B cell (primary cell): Measurements from ENCODE around the gene TRPC1. TPM values are rescaled to one million over a fixed set of nuclear protein-coding genes. Genes with fewer than 3 reads are reported as not detected.

ENCODE experiments used
- ATAC-seq: fragments of 200-7000 bp; cut with Tn5 transposase; one replicate; pipeline ENCODE4 v1.10.0; 2021; ENCODE audit warnings: low read depth, mild to moderate bottlenecking, moderate number of reproducible peaks, moderate library complexity
- CTCF ChIA-PET: fragments of 350-600 bp; sonication (Branson Sonifier 250); formaldehyde crosslinking; loops from one replicate; lab custom pipeline; 2021; ENCODE audit warnings: antibody characterized with exemption, inconsistent platforms; lab: Charles Lee
- POLR2A ChIA-PET: fragments of 350-600 bp; sonication (Branson Sonifier 250); formaldehyde crosslinking; loops from one replicate; lab custom pipeline; 2021; ENCODE audit warnings: antibody characterized with exemption; lab: Charles Lee
- DNase-seq: peaks from one replicate; pipeline ENCODE4 v3.0.0; 2013
- H2AFZ ChIP-seq: 2 replicates; pipeline ENCODE4 v1.6.1; 2012; ENCODE audit warnings: mild to moderate bottlenecking, low read depth, low read length; ENCODE audit not compliant: insufficient read depth, poor library complexity, severe bottlenecking
- H3K27ac ChIP-seq, 2 donors: 1 replicate in 1 of 2; 2 replicates in 1 of 2; pipeline ENCODE4 v1.5.1; 2012 to 2013; ENCODE audit warnings: low read length in 2 of 2, mild to moderate bottlenecking in 2 of 2, moderate library complexity in 1 of 2
- H3K27me3 ChIP-seq, 4 experiments: fragments of 200-600 bp in 1 of 4; sonication (generic) in 1 of 4; replicated peaks in 1 of 4; 1 replicate in 2 of 4; 2 replicates in 2 of 4; pipeline versions ENCODE4 v1.6.1 to v1.7.0; 2013 to 2016; ENCODE audit warnings: low read length in 3 of 4, mild to moderate bottlenecking in 2 of 4, mixed read lengths in 1 of 4, moderate library complexity in 1 of 4; ENCODE audit not compliant: insufficient read depth in 4 of 4, control insufficient read depth in 3 of 4; ENCODE audit errors: control extremely low read depth in 1 of 4
- H3K36me3 ChIP-seq, 2 experiments: replicated peaks in 1 of 2; 1 replicate in 1 of 2; 2 replicates in 1 of 2; pipeline versions ENCODE4 v1.6.1 to v1.7.1; 2013; ENCODE audit warnings: low read length in 1 of 2; ENCODE audit not compliant: insufficient read depth in 2 of 2, control insufficient read depth in 1 of 2; ENCODE audit errors: control extremely low read depth in 1 of 2, extremely low read depth in 1 of 2
- H3K4me1 ChIP-seq, 2 donors: fragments of 200-600 bp in 1 of 2; sonication (generic) in 1 of 2; 1 replicate in 1 of 2; 2 replicates in 1 of 2; pipeline versions ENCODE4 v1.5.1 to v1.6.1; 2013 to 2017; ENCODE audit warnings: low read length in 2 of 2; ENCODE audit not compliant: control insufficient read depth in 2 of 2, insufficient read depth in 2 of 2
- H3K4me2 ChIP-seq: replicated peaks from 2 replicates; pipeline ENCODE3; 2012; ENCODE audit warnings: mild to moderate bottlenecking, low read depth, low read length; ENCODE audit not compliant: poor library complexity, severe bottlenecking
- H3K4me3 ChIP-seq, 5 experiments: fragments of 200-600 bp in 1 of 5; sonication (generic) in 1 of 5; 1 replicate in 3 of 5; 2 replicates in 2 of 5; pipeline versions ENCODE4 v1.5.1 to v1.7.0; 2011 to 2016; ENCODE audit warnings: low read length in 4 of 5, mild to moderate bottlenecking in 4 of 5, low read depth in 2 of 5, control low read depth in 1 of 5, moderate library complexity in 1 of 5; ENCODE audit not compliant: insufficient read depth in 1 of 5; ENCODE audit errors: control extremely low read depth in 1 of 5, extremely low read depth in 1 of 5
- H3K79me2 ChIP-seq: fragments of 200-600 bp; sonication (generic); one replicate; pipeline ENCODE4 v1.6.0; 2016; ENCODE audit warnings: low read length; ENCODE audit not compliant: control insufficient read depth, insufficient read depth
- H3K9ac ChIP-seq: fragments of 200-600 bp; sonication (generic); 2 replicates; pipeline ENCODE4 v1.6.1; 2017; ENCODE audit warnings: mild to moderate bottlenecking, low read length, moderate library complexity
- H3K9me3 ChIP-seq, 3 donors: one replicate each; pipeline versions ENCODE4 v1.6.1 to v1.7.1; 2013; ENCODE audit warnings: low read length in 2 of 3; ENCODE audit not compliant: control insufficient read depth in 2 of 3, insufficient read depth in 1 of 3; ENCODE audit errors: control extremely low read depth in 1 of 3
- H4K20me1 ChIP-seq: 2 replicates; pipeline ENCODE4 v1.6.0; 2012; ENCODE audit warnings: mild to moderate bottlenecking, low read length; ENCODE audit not compliant: insufficient read depth, control insufficient read depth, poor library complexity, severe bottlenecking
- H3K27ac Mint-ChIP-seq: one replicate; pipeline ENCODE4 v1.8.0; 2021; ENCODE audit warnings: mixed read lengths
- H3K27me3 Mint-ChIP-seq: one replicate; pipeline ENCODE4 v1.8.0; 2021; ENCODE audit warnings: mixed read lengths
- H3K4me1 Mint-ChIP-seq: one replicate; pipeline ENCODE4 v1.8.0; 2021; ENCODE audit warnings: mixed read lengths
- H3K4me3 Mint-ChIP-seq: one replicate; pipeline ENCODE4 v1.8.0; 2021; ENCODE audit warnings: mixed read lengths
- H3K9me3 Mint-ChIP-seq: one replicate; pipeline ENCODE4 v1.8.0; 2022; ENCODE audit warnings: mixed read lengths; ENCODE audit not compliant: insufficient read depth
- EZH2 ChIP-seq: IDR thresholded peaks from 2 replicates; pipeline ENCODE4 v1.6.1; 2012; ENCODE audit warnings: borderline replicate concordance, low read depth, mild to moderate bottlenecking, moderate library complexity, low read length; ENCODE audit not compliant: insufficient read depth, poor library complexity, severe bottlenecking
- WGBS: methylation state at CpG from one replicate; pipeline ENCODE4 v1.1.5; 2013; ENCODE audit warnings: missing lambda C conversion rate; ENCODE audit not compliant: insufficient coverage; 5-methylcytosine and 5-hydroxymethylcytosine counted together
- intact Hi-C: fragments of 100-400 bp; cut with micrococcal nuclease; formaldehyde crosslinking; loops from one replicate; pipeline ENCODE4 v1.10.0; 2022
- polyA minus RNA-seq: library from RNA; depleted of rRNA, polyadenylated mRNA; stranded (reverse); fragments of >200 nt; gene quantifications from 2 replicates; pipeline ENCODE4 v1.2.3, GENCODE V29; 2012
- polyA plus RNA-seq: library from polyadenylated mRNA; depleted of rRNA; stranded (reverse); fragments of >200 nt; gene quantifications from 2 replicates; pipeline ENCODE4 v1.2.3, GENCODE V29; 2012
- total RNA-seq, 2 donors: library from RNA; stranded (reverse); fragments of 120-200 nt in 1 of 2; gene quantifications; 1 replicate in 1 of 2; 2 replicates in 1 of 2; pipeline versions ENCODE4 v1.2.3 to v1.2.4, GENCODE V29; 2013 to 2022
- TF ChIP-seq, protein P1 (sequence below): fragments of 200-600 bp; IDR thresholded peaks from one replicate; pipeline ENCODE4 v1.8.0; 2022; ENCODE audit warnings: antibody characterized with exemption, mild to moderate bottlenecking

Gene TRPC1
- total RNA-seq (3.3 and 3.8 TPM in 2 replicates), polyA plus RNA-seq (0.85 and 2.0 TPM in 2 replicates), polyA minus RNA-seq (3.1 and 5.1 TPM in 2 replicates)
- total RNA-seq (2013), result 3.6 TPM

DNA sequence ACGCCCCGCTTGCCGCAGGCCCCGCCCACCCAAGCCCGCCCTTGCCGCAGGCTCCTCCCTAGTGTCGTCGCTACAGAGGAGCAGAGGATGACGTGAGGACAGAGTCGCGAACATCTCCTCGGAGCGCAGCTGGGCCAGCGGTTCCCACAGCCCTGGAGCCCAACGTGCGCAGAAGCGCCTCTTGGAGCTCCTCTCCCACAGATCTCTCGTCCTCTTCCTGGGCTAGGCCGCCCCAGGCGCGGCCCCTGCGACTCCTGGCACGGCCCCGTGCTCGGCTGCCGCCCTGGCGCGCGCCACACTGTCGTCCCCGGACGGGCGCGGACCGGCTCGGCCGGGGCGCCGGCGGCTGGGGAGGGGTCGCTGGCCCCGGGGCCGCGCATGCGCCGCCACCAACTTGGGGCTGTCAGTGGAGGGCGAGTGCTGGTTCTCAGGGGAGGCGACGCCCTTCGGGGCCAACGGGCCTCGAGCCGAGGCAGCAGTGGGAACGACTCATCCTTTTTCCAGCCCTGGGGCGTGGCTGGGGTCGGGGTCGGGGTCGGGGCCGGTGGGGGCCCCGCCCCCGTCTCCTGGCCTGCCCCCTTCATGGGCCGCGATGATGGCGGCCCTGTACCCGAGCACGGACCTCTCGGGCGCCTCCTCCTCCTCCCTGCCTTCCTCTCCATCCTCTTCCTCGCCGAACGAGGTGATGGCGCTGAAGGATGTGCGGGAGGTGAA is at the start of gene TRPC1:
Gene TRPC1, plus strand, starts transcription at position 67 of the 714 bp plus-strand sequence. Its CDS starts 526 bp downstream, at position 593.
- CTCF ChIA-PET, result no interaction called here
- Histone ChIP-seq H3K4me3 (peak within 1 kb of the TSS; percentile 44 to 76 (median 65)), H3K9ac (peak within 1 kb of the TSS; percentile 76), H2AFZ (peak within 1 kb of the TSS; percentile 86), H3K27ac (peak within 1 kb of the TSS in 1 of 2 donors; percentile 41), H3K79me2 (no peaks in the 10 kb centered on the region), H3K36me3 (no peaks in the 10 kb centered on the region), H4K20me1 (no peaks in the 10 kb centered on the region), H3K9me3 (peaks cover 0 to 7% (median 1%) of the 10 kb centered on the region in 3 donors), H3K4me1 (peaks cover 8 to 11% of the 10 kb centered on the region in 2 donors), H3K4me2 (peak within 1 kb of the TSS; percentile 97), H3K27me3 (peaks cover 0 to 13% (median 10%) of the 10 kb centered on the region in 4 experiments)
- Mint-ChIP-seq H3K9me3 (no peaks in the 10 kb centered on the region), H3K27ac (peak within 1 kb of the TSS; percentile 81), H3K4me1 (peaks cover 13% of the 10 kb centered on the region), H3K4me3 (peak within 1 kb of the TSS; percentile 92), H3K27me3 (peaks cover 33% of the 10 kb centered on the region)
- intact Hi-C loops, result loop anchor here (1.0 to 5.0 kb wide), 5 partner anchors 127 to 927 kb away; partner anchors contain the start of genes ATR, PLS1, U2SURP and XRN1
- POLR2A ChIA-PET, result interaction anchor here (0.7 to 1.0 kb wide), 2 partner anchors 15 to 276 kb away, joined by 3 read pairs; partner anchors contain the start of gene XRN1
- DNase-seq (peak; percentile 88), ATAC-seq (peak; percentile 93)
- TF ChIP-seq, protein P1, sequence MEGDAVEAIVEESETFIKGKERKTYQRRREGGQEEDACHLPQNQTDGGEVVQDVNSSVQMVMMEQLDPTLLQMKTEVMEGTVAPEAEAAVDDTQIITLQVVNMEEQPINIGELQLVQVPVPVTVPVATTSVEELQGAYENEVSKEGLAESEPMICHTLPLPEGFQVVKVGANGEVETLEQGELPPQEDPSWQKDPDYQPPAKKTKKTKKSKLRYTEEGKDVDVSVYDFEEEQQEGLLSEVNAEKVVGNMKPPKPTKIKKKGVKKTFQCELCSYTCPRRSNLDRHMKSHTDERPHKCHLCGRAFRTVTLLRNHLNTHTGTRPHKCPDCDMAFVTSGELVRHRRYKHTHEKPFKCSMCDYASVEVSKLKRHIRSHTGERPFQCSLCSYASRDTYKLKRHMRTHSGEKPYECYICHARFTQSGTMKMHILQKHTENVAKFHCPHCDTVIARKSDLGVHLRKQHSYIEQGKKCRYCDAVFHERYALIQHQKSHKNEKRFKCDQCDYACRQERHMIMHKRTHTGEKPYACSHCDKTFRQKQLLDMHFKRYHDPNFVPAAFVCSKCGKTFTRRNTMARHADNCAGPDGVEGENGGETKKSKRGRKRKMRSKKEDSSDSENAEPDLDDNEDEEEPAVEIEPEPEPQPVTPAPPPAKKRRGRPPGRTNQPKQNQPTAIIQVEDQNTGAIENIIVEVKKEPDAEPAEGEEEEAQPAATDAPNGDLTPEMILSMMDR, result no peak
- no peak for TF ChIP-seq EZH2
- WGBS, result under 1% methylated on average over 58 of the region's 73 CpGs

DNA sequence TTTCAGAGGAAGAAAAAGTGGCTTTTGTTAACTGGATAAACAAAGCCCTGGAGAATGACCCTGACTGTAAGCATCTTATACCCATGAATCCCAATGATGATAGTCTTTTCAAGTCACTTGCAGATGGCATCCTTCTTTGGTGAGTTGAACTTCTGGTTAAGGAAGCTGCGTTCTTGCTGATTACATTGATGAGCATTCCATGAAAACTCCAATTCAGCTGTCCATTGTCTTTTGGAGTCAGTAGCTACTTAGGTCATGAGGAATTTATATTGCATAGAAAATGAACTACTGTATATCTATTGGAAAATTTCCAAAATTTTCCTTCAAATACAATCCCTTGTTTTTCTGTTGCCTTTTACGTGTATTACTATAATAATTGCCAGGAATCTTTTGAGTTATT is 47.7 kb upstream of the TRPC1 start:
- no peak overlapping the region for H3K4me2 ChIP-seq
- ATAC-seq, result no peak
- CTCF ChIA-PET, result no interaction called here
- H4K20me1 ChIP-seq, result no peaks in the 10 kb centered on the region
- TF ChIP-seq, protein P1, result no peak
- TF ChIP-seq EZH2, result no peak
- no peak overlapping the region for H3K4me3 ChIP-seq
- H2AFZ ChIP-seq, result no peak overlapping the region
- H3K9me3 Mint-ChIP-seq, result no peaks in the 10 kb centered on the region
- H3K4me3 Mint-ChIP-seq, result no peak overlapping the region
- no peaks in the 10 kb centered on the region for H3K4me1 ChIP-seq
- no peak for DNase-seq
- no peaks in the 10 kb centered on the region for H3K27me3 ChIP-seq
- H3K4me1 Mint-ChIP-seq, result no peaks in the 10 kb centered on the region
- no peak overlapping the region for H3K27ac ChIP-seq
- H3K79me2 ChIP-seq, result no peaks in the 10 kb centered on the region
- no CpG with 5 or more reads among the region's 2 CpGs for WGBS
- no peaks in the 10 kb centered on the region for H3K27me3 Mint-ChIP-seq
- H3K9ac ChIP-seq, result no peak overlapping the region
- no peaks in the 10 kb centered on the region for H3K36me3 ChIP-seq
- H3K9me3 ChIP-seq, result no peaks in the 10 kb centered on the region
- POLR2A ChIA-PET, result no interaction called here
- intact Hi-C loops, result no loop called here
- H3K27ac Mint-ChIP-seq, result no peak overlapping the region
